Caco-2 (cell line): ENCODE data around the gene SYTL5. TPM values are rescaled to one million over a fixed set of nuclear protein-coding genes. Genes with fewer than 3 reads are reported as not detected.

Experiments used
- BruUV-seq: library from RNA; stranded (reverse); fragments of 400-500 nt; replicated peaks from 2 replicates; lab custom pipeline; 2021; lab: Mats Ljungman, UMichigan
- CTCF ChIA-PET: fragments of 300-600 bp; sonication (Branson Sonifier 250); formaldehyde crosslinking; loops from one replicate; lab custom pipeline; 2022; ENCODE audit warnings: antibody characterized with exemption; lab: Charles Lee
- POLR2A ChIA-PET: fragments of 300-600 bp; sonication (Branson Sonifier 250); formaldehyde crosslinking; loops from one replicate; lab custom pipeline; 2022; ENCODE audit warnings: antibody characterized with exemption; lab: Charles Lee
- DNase-seq, 2 experiments: peaks; one replicate each; pipeline versions ENCODE4 v3.0.0 to v3.0.0-alpha.2; 2020 to 2022
- H3K27me3 ChIP-seq: replicated peaks from 2 replicates; pipeline ENCODE4 v1.6.0; 2011; ENCODE audit warnings: low read length; ENCODE audit not compliant: control insufficient read depth, insufficient read depth
- H3K36me3 ChIP-seq: 2 replicates; pipeline ENCODE4 v1.5.1; 2011; ENCODE audit warnings: low read length; ENCODE audit not compliant: control insufficient read depth, insufficient read depth
- H3K4me1 ChIP-seq: fragments of 250-450 bp; sonication (Bioruptor Pico); 2 replicates; pipeline ENCODE4 v1.5.1; 2020; ENCODE audit warnings: mild to moderate bottlenecking
- H3K4me3 ChIP-seq: 2 replicates; pipeline ENCODE4 v1.5.1; 2011; ENCODE audit warnings: low read depth, mild to moderate bottlenecking, control low read depth, low read length
- H3K9me3 ChIP-seq: fragments of 250-450 bp; sonication (Bioruptor Pico); 2 replicates; pipeline ENCODE4 v1.5.1; 2020; ENCODE audit warnings: mild to moderate bottlenecking, moderate library complexity
- H3K27ac Mint-ChIP-seq: one replicate; pipeline ENCODE4 v1.8.0; 2022; ENCODE audit warnings: mixed read lengths; ENCODE audit not compliant: unreplicated experiment
- H3K27me3 Mint-ChIP-seq: one replicate; pipeline ENCODE4 v1.8.0; 2022; ENCODE audit warnings: mixed read lengths; ENCODE audit not compliant: insufficient read depth, unreplicated experiment
- H3K36me3 Mint-ChIP-seq: one replicate; pipeline ENCODE4 v1.8.0; 2022; ENCODE audit warnings: mild to moderate bottlenecking, mixed read lengths; ENCODE audit not compliant: insufficient read depth, unreplicated experiment
- H3K4me1 Mint-ChIP-seq: one replicate; pipeline ENCODE4 v1.8.0; 2022; ENCODE audit warnings: low read depth, mixed read lengths; ENCODE audit not compliant: unreplicated experiment
- H3K4me3 Mint-ChIP-seq: one replicate; pipeline ENCODE4 v1.8.0; 2022; ENCODE audit warnings: mild to moderate bottlenecking, moderate library complexity, mixed read lengths; ENCODE audit not compliant: unreplicated experiment
- H3K9me3 Mint-ChIP-seq: one replicate; pipeline ENCODE4 v1.8.0; 2022; ENCODE audit warnings: mixed read lengths; ENCODE audit not compliant: unreplicated experiment
- CTCF ChIP-seq, 2 experiments: fragments of 200-600 bp in 1 of 2; IDR thresholded peaks; 1 replicate in 1 of 2; 2 replicates in 1 of 2; pipeline versions ENCODE4 v1.5.1 to v1.8.0; 2011 to 2022; ENCODE audit warnings: antibody characterized with exemption in 1 of 2, control low read depth in 1 of 2, inconsistent platforms in 1 of 2, low read depth in 1 of 2, low read length in 1 of 2, mild to moderate bottlenecking in 1 of 2, moderate library complexity in 1 of 2; ENCODE audit not compliant: insufficient read depth in 1 of 2, severe bottlenecking in 1 of 2, unreplicated experiment in 1 of 2
- intact Hi-C: fragments of 100-400 bp; cut with micrococcal nuclease; formaldehyde crosslinking; loops from one replicate; pipeline ENCODE4 v1.10.0; 2022; ENCODE audit not compliant: unreplicated experiment
- total RNA-seq: library from RNA; stranded (reverse); gene quantifications from 2 replicates; pipeline ENCODE4 v1.2.3, GENCODE V29; 2022

SYTL5 gene
- total RNA-seq, 1 experiment from 2014 or later, result 8.9 TPM

GRCh38 chrX:38102875-38103274 lies 96.5 kb downstream of the SYTL5 start:
- Mint-ChIP-seq H3K27ac (no peak overlapping the region), H3K4me1 (peaks cover 5% of the 10 kb centered on the region), H3K4me3 (no peak overlapping the region), H3K27me3 (no peaks in the 10 kb centered on the region), H3K9me3 (no peaks in the 10 kb centered on the region), H3K36me3 (peaks cover 4% of the 10 kb centered on the region)
- ChIA-PET POLR2A (no interaction called here), CTCF (no interaction called here)
- Histone ChIP-seq H3K36me3 (no peaks in the 10 kb centered on the region), H3K4me1 (no peaks in the 10 kb centered on the region; the same call in 1 of the 2 replicates), H3K9me3 (no peaks in the 10 kb centered on the region), H3K27me3 (no peaks in the 10 kb centered on the region), H3K4me3 (no peak overlapping the region)
- no TSS peak for BruUV-seq
- intact Hi-C loops, result no loop called here
- no peak for TF ChIP-seq CTCF (IDR thresholded peaks at IDR 0.05; ENCODE audit: insufficient read depth in 1 of 2, low read depth in 1 of 2, low read length in 1 of 2, severe bottlenecking in 1 of 2, unreplicated experiment in 1 of 2)
- DNase-seq, result no peak

GRCh38 chrX:38103857-38104812 lies 97.8 kb downstream of the SYTL5 start:
- Mint-ChIP-seq H3K4me3 (no peak overlapping the region), H3K27ac (no peak overlapping the region), H3K4me1 (peaks cover 5% of the 10 kb centered on the region), H3K36me3 (peaks cover 4% of the 10 kb centered on the region), H3K9me3 (no peaks in the 10 kb centered on the region), H3K27me3 (no peaks in the 10 kb centered on the region)
- TF ChIP-seq CTCF (IDR thresholded peaks at IDR 0.05; ENCODE audit: insufficient read depth in 1 of 2, low read depth in 1 of 2, low read length in 1 of 2, severe bottlenecking in 1 of 2, unreplicated experiment in 1 of 2), result no peak
- no TSS peak for BruUV-seq
- no peaks in the 10 kb centered on the region for H3K9me3 ChIP-seq
- intact Hi-C loops, result no loop called here
- ChIA-PET CTCF (no interaction called here), POLR2A (no interaction called here)
- H3K4me1 ChIP-seq, result no peaks in the 10 kb centered on the region; the same call in 1 of the 2 replicates
- no peak for DNase-seq
- H3K27me3 ChIP-seq, result no peaks in the 10 kb centered on the region
- no peaks in the 10 kb centered on the region for H3K36me3 ChIP-seq
- H3K4me3 ChIP-seq, result no peak overlapping the region

- no peaks in the 10 kb centered on the region for H3K27me3 ChIP-seq
- no TSS peak for BruUV-seq
- H3K9me3 ChIP-seq, result no peaks in the 10 kb centered on the region
- Mint-ChIP-seq H3K4me1 (peaks cover 5% of the 10 kb centered on the region), H3K9me3 (no peaks in the 10 kb centered on the region), H3K27me3 (no peaks in the 10 kb centered on the region), H3K27ac (no peak overlapping the region), H3K36me3 (peaks cover 4% of the 10 kb centered on the region), H3K4me3 (no peak overlapping the region)
- no peaks in the 10 kb centered on the region; the same call in 1 of the 2 replicates for H3K4me1 ChIP-seq
- H3K4me3 ChIP-seq, result no peak overlapping the region
- CTCF ChIA-PET, result no interaction called here
- POLR2A ChIA-PET, result no interaction called here
- intact Hi-C loops, result no loop called here
- no peaks in the 10 kb centered on the region for H3K36me3 ChIP-seq
- TF ChIP-seq CTCF (IDR thresholded peaks at IDR 0.05; ENCODE audit: insufficient read depth in 1 of 2, low read depth in 1 of 2, low read length in 1 of 2, severe bottlenecking in 1 of 2, unreplicated experiment in 1 of 2), result no peak
- no peak for DNase-seq
Measured at GRCh38 chrX:38105216-38105725, 98.9 kb downstream of the SYTL5 start.
